Smooth muscle cell (in vitro differentiated cells): ENCODE data around the gene CARS2. TPM values are rescaled to one million over a fixed set of nuclear protein-coding genes. Genes with fewer than 3 reads are reported as not detected.

Source experiments
- DNase-seq: peaks from one replicate; lab custom pipeline; 2025; ENCODE audit not compliant: unreplicated experiment; lab: John Stamatoyannopoulos, UW
- H2AFZ ChIP-seq: fragments of 200-600 bp; sonication (generic); 2 replicates; pipeline ENCODE4 v1.6.0; 2016; ENCODE audit warnings: antibody characterized with exemption, low read depth, mild to moderate bottlenecking
- H3F3A ChIP-seq: fragments of 200-600 bp; sonication (generic); 2 replicates; pipeline ENCODE4 v1.6.0; 2017; ENCODE audit warnings: antibody characterized with exemption, low read depth
- H3K27ac ChIP-seq: fragments of 200-600 bp; sonication (generic); 2 replicates; pipeline ENCODE4 v1.5.1; 2016; ENCODE audit warnings: low read depth, mild to moderate bottlenecking
- H3K27me3 ChIP-seq: fragments of 200-600 bp; sonication (generic); 2 replicates; pipeline ENCODE4 v1.6.1; 2016; ENCODE audit warnings: low read depth, mild to moderate bottlenecking
- H3K36me3 ChIP-seq: fragments of 200-600 bp; sonication (generic); 2 replicates; pipeline ENCODE4 v1.5.1; 2016; ENCODE audit warnings: low read depth
- H3K4me1 ChIP-seq: fragments of 200-600 bp; sonication (generic); 2 replicates; pipeline ENCODE4 v1.5.1; 2016; ENCODE audit warnings: low read depth
- H3K4me2 ChIP-seq: fragments of 200-600 bp; sonication (generic); 2 replicates; pipeline ENCODE4 v1.6.0; 2016; ENCODE audit warnings: mild to moderate bottlenecking
- H3K4me3 ChIP-seq: fragments of 200-600 bp; sonication (generic); 2 replicates; pipeline ENCODE4 v1.5.1; 2016; ENCODE audit warnings: mild to moderate bottlenecking
- H3K79me2 ChIP-seq: fragments of 200-600 bp; sonication (generic); 2 replicates; pipeline ENCODE4 v1.6.0; 2016; ENCODE audit warnings: low read depth, mild to moderate bottlenecking
- H3K9ac ChIP-seq: fragments of 200-600 bp; sonication (generic); 2 replicates; pipeline ENCODE4 v1.6.0; 2016; ENCODE audit warnings: low read depth
- H3K9me3 ChIP-seq: fragments of 200-600 bp; sonication (generic); replicated peaks from 2 replicates; pipeline ENCODE4 v1.5.1; 2016; ENCODE audit warnings: low read depth
- H4K20me1 ChIP-seq: fragments of 200-600 bp; sonication (generic); 2 replicates; pipeline ENCODE4 v1.6.0; 2016; ENCODE audit warnings: low read depth
- WGBS: methylation state at CpG from one replicate; pipeline ENCODE4 v1.1.7; 2016; ENCODE audit warnings: low lambda C conversion rate; 5-methylcytosine and 5-hydroxymethylcytosine counted together
- polyA plus RNA-seq: library from polyadenylated mRNA; unstranded; fragments of >200 nt; fragmentation: Nextera tagmentation; extraction: Ambion mirVana; gene quantifications from 2 replicates; pipeline ENCODE4 v1.2.1, GENCODE V29; 2016
- total RNA-seq: library from RNA; depleted of rRNA; stranded (reverse); fragments of >200 nt; gene quantifications from 2 replicates; pipeline ENCODE4 v1.2.3, GENCODE V29; 2014
- TF ChIP-seq, protein P1 (sequence below): fragments of 200-600 bp; sonication (generic); IDR thresholded peaks from 2 replicates; pipeline ENCODE4 v1.5.1; 2017; ENCODE audit warnings: borderline replicate concordance, mild to moderate bottlenecking, antibody characterized with exemption; ENCODE audit not compliant: insufficient read depth, poor library complexity, severe bottlenecking

Gene CARS2
- total and polyA plus RNA-seq, 2 experiments from 2014 or later = 37.5 to 71.7 TPM

DNA sequence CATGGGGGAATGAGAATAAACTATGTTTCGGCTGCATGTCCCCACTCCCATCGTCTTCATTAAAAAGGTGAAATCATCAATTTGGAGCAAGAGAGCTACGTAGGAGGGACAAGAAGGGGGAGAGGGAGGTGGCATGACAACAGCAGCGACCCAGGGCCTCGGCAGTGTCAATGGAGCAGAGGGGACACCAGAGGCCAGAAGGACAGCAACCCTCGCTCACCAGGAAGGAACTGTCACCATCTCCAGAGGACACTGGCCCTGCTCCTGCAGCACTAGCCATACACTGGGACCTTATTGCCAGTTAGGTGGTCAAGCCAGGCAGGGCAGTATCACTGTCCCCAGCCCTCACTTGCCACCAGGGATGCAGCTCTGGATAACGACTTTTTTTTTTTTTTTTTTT is 56.4 kb downstream of the CARS2 start:
- H3K79me2 ChIP-seq = no peaks in the 10 kb centered on the region
- H3K9ac ChIP-seq = no peak overlapping the region
- H3F3A ChIP-seq = no peaks in the 10 kb centered on the region
- H3K36me3 ChIP-seq = no peaks in the 10 kb centered on the region
- no peak overlapping the region for H3K4me2 ChIP-seq
- no peaks in the 10 kb centered on the region for H3K27me3 ChIP-seq
- DNase-seq = no peak
- no peak overlapping the region for H2AFZ ChIP-seq
- H4K20me1 ChIP-seq = peaks cover 17% of the 10 kb centered on the region
- no peak overlapping the region for H3K4me3 ChIP-seq
- no peaks in the 10 kb centered on the region for H3K9me3 ChIP-seq
- no peak overlapping the region for H3K27ac ChIP-seq
- TF ChIP-seq, protein P1, sequence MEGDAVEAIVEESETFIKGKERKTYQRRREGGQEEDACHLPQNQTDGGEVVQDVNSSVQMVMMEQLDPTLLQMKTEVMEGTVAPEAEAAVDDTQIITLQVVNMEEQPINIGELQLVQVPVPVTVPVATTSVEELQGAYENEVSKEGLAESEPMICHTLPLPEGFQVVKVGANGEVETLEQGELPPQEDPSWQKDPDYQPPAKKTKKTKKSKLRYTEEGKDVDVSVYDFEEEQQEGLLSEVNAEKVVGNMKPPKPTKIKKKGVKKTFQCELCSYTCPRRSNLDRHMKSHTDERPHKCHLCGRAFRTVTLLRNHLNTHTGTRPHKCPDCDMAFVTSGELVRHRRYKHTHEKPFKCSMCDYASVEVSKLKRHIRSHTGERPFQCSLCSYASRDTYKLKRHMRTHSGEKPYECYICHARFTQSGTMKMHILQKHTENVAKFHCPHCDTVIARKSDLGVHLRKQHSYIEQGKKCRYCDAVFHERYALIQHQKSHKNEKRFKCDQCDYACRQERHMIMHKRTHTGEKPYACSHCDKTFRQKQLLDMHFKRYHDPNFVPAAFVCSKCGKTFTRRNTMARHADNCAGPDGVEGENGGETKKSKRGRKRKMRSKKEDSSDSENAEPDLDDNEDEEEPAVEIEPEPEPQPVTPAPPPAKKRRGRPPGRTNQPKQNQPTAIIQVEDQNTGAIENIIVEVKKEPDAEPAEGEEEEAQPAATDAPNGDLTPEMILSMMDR = no peak
- H3K4me1 ChIP-seq = no peaks in the 10 kb centered on the region
- WGBS = 92% methylated on average over 7 of the region's 7 CpGs

DNA sequence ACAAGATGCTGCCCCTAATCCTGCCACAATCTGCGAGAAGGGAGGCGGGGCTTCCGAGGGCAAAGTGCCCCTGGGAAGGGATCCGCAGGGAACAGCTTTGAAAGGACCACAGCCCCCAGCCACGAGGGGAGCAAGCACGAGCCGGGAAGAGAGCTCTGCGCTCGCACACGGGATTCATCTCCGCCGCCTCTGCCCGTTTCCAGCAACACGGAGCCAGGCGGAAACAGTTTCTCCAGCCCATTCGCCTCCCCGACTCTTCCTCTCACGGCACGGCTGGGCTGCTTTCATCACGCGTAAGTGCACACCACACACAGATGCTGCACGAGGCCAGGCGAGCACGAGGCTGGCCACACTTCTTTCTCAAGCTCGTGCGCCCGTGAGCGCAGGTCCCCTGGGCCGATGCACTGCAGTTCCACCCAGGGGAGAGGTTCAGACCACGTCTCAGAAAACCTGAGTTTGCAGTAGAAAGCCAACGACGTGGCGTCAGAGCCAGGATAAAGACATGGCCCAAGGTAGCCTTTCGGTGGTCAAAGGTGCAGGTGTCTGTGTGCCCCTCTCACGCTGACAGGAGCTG is 57.0 kb downstream of the CARS2 start:
- no peak for DNase-seq
- H3K9me3 ChIP-seq = no peaks in the 10 kb centered on the region
- TF ChIP-seq, protein P1 = no peak
- H3K9ac ChIP-seq = no peak overlapping the region
- H2AFZ ChIP-seq = no peak overlapping the region
- H3K4me3 ChIP-seq = no peak overlapping the region
- no peaks in the 10 kb centered on the region for H3F3A ChIP-seq
- no peaks in the 10 kb centered on the region for H3K36me3 ChIP-seq
- no peaks in the 10 kb centered on the region for H3K79me2 ChIP-seq
- H3K27ac ChIP-seq = no peak overlapping the region
- WGBS = 96% methylated on average over 35 of the region's 35 CpGs
- peaks cover 18% of the 10 kb centered on the region for H4K20me1 ChIP-seq
- H3K4me1 ChIP-seq = no peaks in the 10 kb centered on the region
- no peaks in the 10 kb centered on the region for H3K27me3 ChIP-seq
- no peak overlapping the region for H3K4me2 ChIP-seq

DNA sequence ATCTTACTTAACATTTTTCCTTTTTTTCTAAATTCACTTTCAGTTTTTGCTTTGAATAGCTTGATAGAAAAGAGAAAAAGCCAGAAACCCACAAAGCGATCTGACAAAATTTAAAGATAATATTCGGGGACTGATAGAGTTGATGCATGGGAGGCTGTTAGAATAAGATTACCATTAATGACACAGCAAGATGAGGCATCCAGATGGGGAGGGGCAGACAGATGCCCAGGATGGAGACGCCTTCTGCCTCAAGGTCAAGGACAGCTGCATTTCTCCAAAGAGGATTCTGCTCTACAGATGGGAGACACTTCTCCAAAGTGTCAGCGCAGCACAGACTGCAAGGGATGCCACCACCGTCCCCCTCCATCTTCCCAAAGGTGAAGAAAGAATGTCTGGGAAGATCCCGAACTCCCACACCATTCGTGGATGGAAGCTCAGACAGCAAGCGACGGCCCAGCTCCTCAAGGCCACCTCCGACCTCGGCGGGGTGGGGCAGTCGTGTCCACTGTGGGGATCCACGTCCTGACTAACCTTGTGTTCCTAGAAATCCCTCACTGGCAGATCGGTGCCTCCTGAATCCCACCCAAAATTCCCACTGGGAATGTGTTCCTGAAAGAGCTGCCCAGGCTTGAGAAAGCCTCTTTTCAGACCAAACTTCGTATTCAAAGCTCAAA is 57.6 kb downstream of the CARS2 start:
- Histone ChIP-seq H3K4me2 (no peak overlapping the region), H3K36me3 (no peaks in the 10 kb centered on the region), H4K20me1 (peaks cover 16% of the 10 kb centered on the region), H3K4me1 (no peaks in the 10 kb centered on the region), H3K79me2 (no peaks in the 10 kb centered on the region), H3K9me3 (no peaks in the 10 kb centered on the region), H2AFZ (no peak overlapping the region), H3K27me3 (no peaks in the 10 kb centered on the region), H3K9ac (no peak overlapping the region), H3K27ac (no peak overlapping the region), H3F3A (no peaks in the 10 kb centered on the region), H3K4me3 (no peak overlapping the region)
- DNase-seq = no peak
- WGBS = 95% methylated on average over 16 of the region's 16 CpGs
- TF ChIP-seq, protein P1 = no peak

DNA sequence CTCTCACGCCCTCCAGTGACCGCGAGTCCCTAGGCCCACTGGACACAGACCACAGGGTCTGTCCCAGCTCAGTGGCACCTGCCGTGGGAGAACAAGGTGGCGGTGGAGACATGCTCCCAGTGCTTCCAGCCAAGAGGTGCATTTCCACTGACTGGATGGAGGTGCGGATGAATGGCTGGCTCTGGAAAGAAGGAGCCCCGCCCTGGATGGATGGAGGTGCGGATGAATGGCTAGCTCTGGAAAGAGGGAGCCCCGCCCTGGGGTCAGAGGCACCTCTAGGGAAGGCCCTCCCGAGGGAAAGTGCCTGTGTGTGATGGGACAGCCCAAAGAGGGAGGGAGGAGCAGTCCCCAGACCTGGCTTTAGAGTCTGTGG is 58.6 kb downstream of the CARS2 start:
- Histone ChIP-seq H4K20me1 (peaks cover 16% of the 10 kb centered on the region), H3K27ac (no peak overlapping the region), H3K4me1 (no peaks in the 10 kb centered on the region), H2AFZ (no peak overlapping the region), H3K9me3 (no peaks in the 10 kb centered on the region), H3K4me2 (no peak overlapping the region), H3K79me2 (no peaks in the 10 kb centered on the region), H3K9ac (no peak overlapping the region), H3K27me3 (no peaks in the 10 kb centered on the region), H3K4me3 (no peak overlapping the region), H3K36me3 (no peaks in the 10 kb centered on the region), H3F3A (no peaks in the 10 kb centered on the region)
- TF ChIP-seq, protein P1 = no peak
- WGBS = 96% methylated on average over 10 of the region's 10 CpGs
- no peak for DNase-seq
